Activated CD4-positive, CD25-positive, alpha-beta regulatory T cell treated with anti-CD3 and anti-CD28 coated beads, Interleukin-2, amount 50 U/mL, for 16 hours (primary cell): ENCODE data around the gene LDB2.

Experiments
- DNase-seq: peaks from one replicate; pipeline ENCODE4 v3.0.0-alpha.2; 2020; ENCODE audit warnings: low read depth, low spot score

LDB2 gene

GRCh38 chr4:16492872-16493271 lies 405.6 kb downstream of the LDB2 start:
- DNase-seq, result no peak

GRCh38 chr4:16489226-16489625 lies 409.2 kb downstream of the LDB2 start:
- DNase-seq, result no peak

- DNase-seq, result no peak
These were observed 410.4 kb downstream of the LDB2 start for GRCh38 chr4:16488084-16488483.

GRCh38 chr4:16484711-16485110 lies 413.7 kb downstream of the LDB2 start:
- DNase-seq, result no peak

- no peak for DNase-seq
These were observed 414.9 kb downstream of the LDB2 start for GRCh38 chr4:16483540-16483939.

- no peak for DNase-seq
These were observed 418.4 kb downstream of the LDB2 start for GRCh38 chr4:16480011-16480410.

- DNase-seq, result no peak
These were observed 425.9 kb downstream of the LDB2 start for GRCh38 chr4:16472537-16472936.

GRCh38 chr4:16467061-16467460 lies 431.4 kb downstream of the LDB2 start:
- no peak for DNase-seq

- no peak for DNase-seq
These were observed 431.9 kb downstream of the LDB2 start for GRCh38 chr4:16466581-16466980.

- DNase-seq, result no peak
These were observed 433.8 kb downstream of the LDB2 start for GRCh38 chr4:16464651-16465050.

GRCh38 chr4:16462656-16463055 lies 435.8 kb downstream of the LDB2 start:
- DNase-seq, result no peak

GRCh38 chr4:16461362-16461761 lies 437.1 kb downstream of the LDB2 start:
- no peak for DNase-seq

- no peak for DNase-seq
These were observed 440.5 kb downstream of the LDB2 start for GRCh38 chr4:16457944-16458343.
